GM11168 (cell line): ENCODE measurements around the gene WDR44.

Experiments
- in situ Hi-C: fragments of 300-500 bp; cut with MboI; formaldehyde crosslinking; loops from one replicate; pipeline ENCODE4 v1.12.0; 2022; ENCODE audit warnings: low sequenced_read_pairs; ENCODE audit not compliant: unreplicated experiment

The WDR44 gene

GRCh38 chrX:118355225-118355920, 9.5 kb downstream of the WDR44 start:
- in situ Hi-C loops = no loop called here

GRCh38 chrX:118356154-118356701, 10.3 kb downstream of the WDR44 start:
- in situ Hi-C loops = no loop called here

- in situ Hi-C loops = no loop called here
Measured at GRCh38 chrX:118360429-118361125, 14.7 kb downstream of the WDR44 start.

- in situ Hi-C loops = no loop called here
Measured at GRCh38 chrX:118364261-118364660, 18.4 kb downstream of the WDR44 start.

- in situ Hi-C loops = no loop called here
Measured at GRCh38 chrX:118367338-118367737, 21.4 kb downstream of the WDR44 start.

GRCh38 chrX:118368398-118368797, 22.5 kb downstream of the WDR44 start:
- in situ Hi-C loops = no loop called here

GRCh38 chrX:118370921-118371624, 25.2 kb downstream of the WDR44 start:
- in situ Hi-C loops = no loop called here

GRCh38 chrX:118373538-118373937, 27.6 kb downstream of the WDR44 start:
- in situ Hi-C loops = no loop called here

GRCh38 chrX:118383120-118383519, 37.2 kb downstream of the WDR44 start:
- in situ Hi-C loops = no loop called here

- in situ Hi-C loops = no loop called here
Measured at GRCh38 chrX:118392716-118393115, 46.8 kb downstream of the WDR44 start.

GRCh38 chrX:118396113-118396512, 50.2 kb downstream of the WDR44 start:
- in situ Hi-C loops = no loop called here

- in situ Hi-C loops = no loop called here
Measured at GRCh38 chrX:118418811-118419251, 72.9 kb downstream of the WDR44 start.

- in situ Hi-C loops = no loop called here
Measured at GRCh38 chrX:118420462-118420861, 74.6 kb downstream of the WDR44 start.

- in situ Hi-C loops = no loop called here
Measured at GRCh38 chrX:118423558-118423957, 77.7 kb downstream of the WDR44 start.

- in situ Hi-C loops = no loop called here
Measured at GRCh38 chrX:118432799-118433198, 86.9 kb downstream of the WDR44 start.

- in situ Hi-C loops = no loop called here
Measured at GRCh38 chrX:118437283-118437682, 91.4 kb downstream of the WDR44 start.

- in situ Hi-C loops = no loop called here
Measured at GRCh38 chrX:118448273-118448783, 102.4 kb downstream of the WDR44 start.

GRCh38 chrX:118455013-118455412, 109.1 kb downstream of the WDR44 start:
- in situ Hi-C loops = loop anchor here (25.0 kb wide), 1 partner anchor 132 kb away; no protein-coding TSS in a partner anchor

GRCh38 chrX:118459494-118459893, 113.6 kb downstream of the WDR44 start:
- in situ Hi-C loops = loop anchor here (25.0 kb wide), 1 partner anchor 128 kb away; no protein-coding TSS in a partner anchor

- in situ Hi-C loops = loop anchor here (25.0 kb wide), 1 partner anchor 123 kb away; no protein-coding TSS in a partner anchor
Measured at GRCh38 chrX:118464501-118464900, 118.6 kb downstream of the WDR44 start.
